HUES64 (cell line): ENCODE results near the gene TM9SF2.

Source experiments
- H3K27ac ChIP-seq: 2 replicates; pipeline ENCODE4 v1.7.0; 2013; ENCODE audit warnings: low read depth, low read length, inconsistent platforms
- H3K27me3 ChIP-seq: 2 replicates; pipeline ENCODE4 v1.6.1; 2013; ENCODE audit warnings: mild to moderate bottlenecking, low read length; ENCODE audit not compliant: insufficient read depth
- H3K36me3 ChIP-seq: 2 replicates; pipeline ENCODE4 v1.6.1; 2013; ENCODE audit warnings: mild to moderate bottlenecking, low read length; ENCODE audit not compliant: insufficient read depth
- H3K4me1 ChIP-seq: 2 replicates; pipeline ENCODE4 v1.6.1; 2013; ENCODE audit warnings: mild to moderate bottlenecking, low read length, moderate library complexity; ENCODE audit not compliant: insufficient read depth
- H3K4me3 ChIP-seq: 2 replicates; pipeline ENCODE4 v1.5.1; 2013; ENCODE audit warnings: mild to moderate bottlenecking, low read length, moderate library complexity
- H3K9ac ChIP-seq: 2 replicates; pipeline ENCODE4 v1.6.1; 2013; ENCODE audit warnings: mild to moderate bottlenecking, low read depth, low read length
- H3K9me3 ChIP-seq: 2 replicates; pipeline ENCODE4 v1.6.1; 2013; ENCODE audit warnings: low read depth, low read length; ENCODE audit not compliant: insufficient read depth
- WGBS: fragments of 150-250, 120-280 bp; methylation state at CpG from one replicate; pipeline ENCODE4 v1.1.7; 2013; ENCODE audit warnings: missing lambda C conversion rate; 5-methylcytosine and 5-hydroxymethylcytosine counted together

Gene TM9SF2

DNA sequence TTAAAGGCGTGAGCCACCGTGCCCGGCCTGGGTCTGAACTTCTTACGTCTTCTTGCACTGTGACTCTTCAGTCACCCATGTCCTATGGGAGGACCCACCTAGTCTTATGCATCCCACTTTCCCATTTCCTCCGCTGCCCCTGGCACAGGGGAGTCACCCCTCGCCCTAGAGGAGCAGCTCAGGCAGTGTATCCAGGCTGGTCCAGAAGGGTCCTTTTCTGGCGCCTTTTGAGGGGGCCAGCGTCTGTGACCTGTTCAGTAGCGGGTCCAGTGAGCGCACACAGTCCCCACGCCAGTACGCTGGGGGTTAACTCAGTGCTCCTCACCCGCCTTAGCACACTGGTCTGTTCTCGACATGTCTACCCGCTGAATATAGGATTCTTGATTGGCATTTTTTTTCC is 107.1 kb downstream of the TM9SF2 start:
- no peak overlapping the region for H3K27ac ChIP-seq
- H3K36me3 ChIP-seq, result no peaks in the 10 kb centered on the region
- H3K27me3 ChIP-seq, result no peaks in the 10 kb centered on the region
- no peak overlapping the region for H3K4me3 ChIP-seq
- 94% methylated on average over 15 of the region's 15 CpGs for WGBS
- H3K9ac ChIP-seq, result no peak overlapping the region
- peaks cover 7% of the 10 kb centered on the region; the same call in 1 of the 2 replicates for H3K4me1 ChIP-seq
- H3K9me3 ChIP-seq, result no peaks in the 10 kb centered on the region

DNA sequence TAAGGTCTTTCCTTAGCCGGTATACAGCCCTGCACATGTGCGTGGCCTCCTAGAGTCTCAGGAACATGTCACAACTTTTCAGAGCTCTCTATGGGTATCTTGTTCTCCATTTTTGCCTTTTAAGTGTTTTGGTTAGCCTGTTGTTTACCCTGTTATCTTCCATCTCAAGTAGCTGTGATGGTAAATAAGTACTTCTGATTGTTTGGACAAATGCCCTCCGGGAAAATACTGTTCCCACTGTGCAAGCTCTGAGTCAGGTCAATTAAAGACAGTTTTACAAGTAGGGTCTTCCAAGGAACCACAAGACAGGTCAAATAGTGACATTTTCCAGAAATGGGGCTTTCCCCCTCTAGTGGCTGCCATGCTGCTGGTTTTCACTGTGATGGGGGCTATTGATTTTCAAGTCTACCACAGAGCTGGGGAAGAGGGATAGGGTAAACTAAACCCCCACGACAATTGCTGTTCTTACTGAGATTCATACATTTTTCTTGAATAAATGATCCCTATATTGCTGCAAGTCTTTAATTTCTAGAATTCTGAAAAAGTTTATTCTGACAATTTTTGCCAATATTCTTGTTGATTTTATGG is 109.5 kb downstream of the TM9SF2 start:
- 79% methylated on average over 3 of the region's 4 CpGs for WGBS
- H3K4me1 ChIP-seq, result peaks cover 10% of the 10 kb centered on the region; the same call in 1 of the 2 replicates
- no peak overlapping the region for H3K4me3 ChIP-seq
- H3K36me3 ChIP-seq, result no peaks in the 10 kb centered on the region
- no peak overlapping the region for H3K9ac ChIP-seq
- no peaks in the 10 kb centered on the region for H3K27me3 ChIP-seq
- H3K27ac ChIP-seq, result no peak overlapping the region
- H3K9me3 ChIP-seq, result no peaks in the 10 kb centered on the region
